IPS DF 4.7 (cell line): ENCODE data around the gene CUX1.

Experiments
- DNase-seq: peaks from one replicate; pipeline ENCODE4 v3.0.0-alpha.2; 2013; ENCODE audit warnings: low spot score; ENCODE audit errors: extremely low read depth

The CUX1 gene

DNA sequence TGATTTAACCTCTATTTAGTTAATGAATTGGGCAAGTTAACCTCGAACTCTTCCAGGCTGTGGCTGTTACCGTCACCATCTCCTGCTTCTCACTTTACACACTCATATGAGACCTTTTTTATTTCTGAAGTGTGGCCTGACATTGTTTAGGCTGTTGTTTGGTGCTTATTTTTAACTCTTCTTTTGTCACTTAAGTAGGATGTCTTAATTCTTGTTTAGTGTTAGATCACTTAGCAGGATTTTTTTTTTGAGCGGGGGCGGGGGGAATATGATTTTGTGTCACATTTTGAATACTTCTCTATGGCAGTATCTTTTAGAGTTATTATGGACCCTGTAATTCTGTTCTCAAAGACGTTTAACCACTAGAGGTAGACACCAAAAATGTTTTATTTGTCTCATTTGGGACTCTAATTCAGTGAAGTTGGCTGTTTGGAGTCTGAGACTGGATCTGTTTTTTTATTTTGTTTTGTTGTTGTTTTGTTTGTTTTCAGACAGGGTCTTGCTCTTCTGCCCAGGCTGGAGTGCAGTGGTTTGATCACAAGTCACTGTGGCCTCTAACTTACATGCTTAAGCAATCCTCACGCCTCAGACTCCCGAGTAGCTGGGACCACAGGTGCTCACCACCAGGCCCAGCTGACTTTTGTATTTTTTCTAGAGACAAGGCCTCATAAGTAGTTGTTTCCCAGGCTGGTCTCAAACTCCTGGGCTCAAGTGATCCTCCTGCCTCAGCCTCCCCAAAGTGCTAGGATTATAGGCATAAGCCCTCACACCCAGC, 73.5 kb downstream of the CUX1 start:
- no peak for DNase-seq

DNA sequence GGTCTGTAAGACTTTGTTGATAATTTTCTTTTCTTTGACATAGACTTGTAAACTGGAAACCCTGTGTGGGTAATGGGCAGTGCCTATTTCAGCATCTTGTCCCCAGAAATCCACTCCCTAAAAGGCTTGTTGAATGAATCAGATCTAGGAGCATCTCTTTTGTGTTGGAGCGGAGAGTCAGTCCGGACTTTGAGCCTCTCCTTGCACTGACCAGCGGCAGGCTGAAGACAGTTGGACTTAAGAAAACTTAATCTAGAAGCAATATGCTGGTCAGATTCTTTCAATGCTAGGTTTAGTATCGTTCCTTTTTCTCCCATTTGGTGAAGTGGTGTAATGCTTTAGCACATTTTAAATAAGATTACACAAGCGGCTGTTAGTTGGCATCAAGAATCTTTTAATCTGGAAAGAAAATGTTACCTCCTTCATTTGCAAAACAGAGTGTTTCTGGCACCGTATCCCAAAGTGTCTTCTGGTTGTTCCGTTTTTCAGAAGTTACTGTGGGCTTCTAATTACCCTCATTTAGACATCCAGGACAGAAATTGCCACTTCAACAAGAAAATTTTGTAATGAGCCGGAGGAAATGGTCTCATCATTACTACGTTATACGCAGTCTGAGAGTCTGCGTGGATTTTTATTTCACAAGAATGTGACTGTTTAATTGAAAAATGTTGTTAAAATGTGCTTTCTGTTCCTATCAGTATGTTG, 74.7 kb downstream of the CUX1 start:
- no peak for DNase-seq

DNA sequence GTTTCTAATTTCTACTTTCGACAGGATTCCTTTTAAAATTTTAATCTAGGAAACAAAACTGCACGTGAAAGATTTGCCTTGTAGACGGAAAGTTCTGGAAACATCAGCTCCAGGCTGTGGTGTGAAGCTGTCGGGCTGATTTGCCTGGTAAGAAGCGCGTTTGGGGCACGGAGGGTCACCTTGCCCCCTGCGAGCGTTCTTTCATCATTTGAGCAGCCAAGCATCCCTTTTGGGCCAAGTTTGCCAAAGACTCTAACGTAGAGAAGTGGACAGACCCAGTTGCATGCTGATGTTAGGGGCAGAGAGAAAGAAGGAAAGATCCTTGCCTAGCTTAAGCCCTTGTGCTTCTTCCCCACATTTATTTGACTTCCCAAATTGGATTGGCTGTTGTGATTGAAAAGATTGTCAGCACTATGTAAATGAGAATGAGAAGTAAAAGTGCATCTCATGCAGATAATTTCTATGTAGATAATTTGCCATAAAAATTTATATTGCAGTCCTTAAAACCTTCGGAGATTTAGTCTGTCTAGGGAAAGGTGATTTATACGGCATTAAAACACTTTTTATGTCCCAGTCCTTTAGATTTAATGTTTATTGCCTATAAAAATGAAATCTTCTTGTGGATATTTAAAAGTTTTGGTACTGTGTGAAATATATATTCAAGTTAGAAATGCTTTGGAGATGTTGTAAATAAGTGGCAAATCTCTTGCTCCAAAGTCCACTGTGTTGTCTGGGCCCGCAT, 76.1 kb downstream of the CUX1 start:
- DNase-seq, result no peak

DNA sequence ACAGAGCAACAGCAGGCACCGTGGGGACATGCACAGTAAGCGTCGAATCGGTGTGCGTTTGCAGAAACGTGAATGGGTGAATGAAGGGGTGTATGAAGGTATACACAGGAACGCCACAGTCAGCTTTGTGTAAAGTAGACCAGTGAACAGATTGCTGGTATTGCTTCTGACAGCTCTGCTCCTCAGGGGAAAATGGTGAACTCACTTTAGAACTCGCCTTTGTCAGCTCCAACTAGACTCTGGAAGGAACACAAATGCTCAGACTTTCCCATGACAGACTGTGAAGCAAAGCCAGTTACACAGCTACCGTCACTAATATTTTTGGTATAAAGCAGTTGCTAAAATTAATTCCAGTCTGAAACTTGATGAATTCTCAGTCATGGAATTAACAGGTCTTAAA, 78.9 kb downstream of the CUX1 start:
- no peak for DNase-seq

DNA sequence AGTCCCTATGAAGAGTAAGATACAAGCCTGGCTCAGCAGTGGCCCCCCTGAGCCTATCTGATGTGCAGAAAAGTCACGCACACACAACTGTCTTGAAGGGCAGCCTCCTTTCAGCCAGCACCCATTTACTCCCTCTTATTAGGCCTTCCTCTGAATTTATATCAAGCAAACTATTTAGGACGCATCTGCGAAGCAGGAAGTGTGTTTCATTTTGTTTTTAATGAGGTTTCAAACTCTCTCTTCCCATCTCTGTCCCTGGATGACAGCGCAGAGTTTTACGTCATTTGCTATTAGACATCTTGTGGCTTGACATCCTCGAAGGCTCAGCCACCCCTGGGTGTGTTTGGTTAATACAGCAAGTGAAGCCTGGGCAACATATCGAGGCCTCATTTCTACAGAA, 79.5 kb downstream of the CUX1 start:
- no peak for DNase-seq

DNA sequence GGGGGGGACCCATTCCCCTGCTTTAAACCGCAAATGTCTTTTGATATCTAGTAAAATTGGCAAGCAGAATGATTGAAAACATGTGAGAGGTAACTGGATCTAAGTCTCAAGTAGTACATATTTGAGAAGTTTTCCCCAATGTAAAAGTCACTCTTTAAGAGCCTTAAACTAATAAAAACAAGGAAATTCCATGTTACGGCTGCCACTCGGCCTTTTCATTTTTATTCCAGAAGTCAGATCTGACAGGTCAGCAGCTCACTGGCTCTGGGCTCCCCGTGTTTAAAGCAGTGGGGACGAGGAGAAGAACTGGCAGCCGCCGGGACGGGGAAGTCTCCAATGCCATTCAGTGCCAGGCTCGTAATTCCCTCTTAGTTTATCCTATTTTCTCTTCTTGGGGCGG, 80.7 kb downstream of the CUX1 start:
- no peak for DNase-seq

DNA sequence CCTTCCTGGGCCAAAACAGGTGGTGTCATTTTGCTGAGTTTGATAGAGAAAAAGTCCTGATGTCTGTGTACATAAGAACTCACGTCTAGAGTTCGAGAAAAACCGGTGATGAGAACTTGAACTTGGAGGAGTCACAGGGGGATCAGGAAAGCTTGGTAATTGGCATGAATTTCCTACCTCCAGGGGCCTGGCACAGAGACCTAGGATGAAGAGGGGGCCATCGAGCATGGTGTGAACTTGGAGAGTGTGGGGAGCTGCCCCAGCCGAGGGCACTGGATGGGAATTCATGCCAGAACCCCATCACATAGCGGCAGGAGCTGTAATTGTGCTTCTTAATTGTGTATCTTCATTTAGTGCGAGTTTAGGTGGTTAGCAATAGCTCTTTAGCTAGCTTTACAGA, 82.2 kb downstream of the CUX1 start:
- no peak for DNase-seq

DNA sequence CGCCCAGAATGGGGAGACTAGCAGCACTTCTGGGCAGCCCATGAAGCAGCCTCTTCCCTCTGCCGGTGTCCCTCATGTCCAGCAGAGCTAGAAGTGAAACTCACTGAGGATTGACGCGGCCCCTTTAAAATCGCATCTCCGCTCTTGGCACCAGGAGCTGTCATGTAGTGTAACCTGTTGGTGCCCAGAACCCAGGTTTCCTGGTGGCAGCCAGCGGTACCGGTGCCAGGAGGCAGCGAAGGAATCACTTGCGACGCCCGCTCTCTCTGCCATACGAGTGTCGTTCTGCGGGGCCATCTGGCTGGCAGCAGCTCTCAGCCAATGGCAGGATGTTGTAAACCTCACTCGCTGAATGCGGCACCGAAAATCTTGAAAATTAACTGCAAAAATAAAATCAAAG, 82.7 kb downstream of the CUX1 start:
- DNase-seq, result no peak

DNA sequence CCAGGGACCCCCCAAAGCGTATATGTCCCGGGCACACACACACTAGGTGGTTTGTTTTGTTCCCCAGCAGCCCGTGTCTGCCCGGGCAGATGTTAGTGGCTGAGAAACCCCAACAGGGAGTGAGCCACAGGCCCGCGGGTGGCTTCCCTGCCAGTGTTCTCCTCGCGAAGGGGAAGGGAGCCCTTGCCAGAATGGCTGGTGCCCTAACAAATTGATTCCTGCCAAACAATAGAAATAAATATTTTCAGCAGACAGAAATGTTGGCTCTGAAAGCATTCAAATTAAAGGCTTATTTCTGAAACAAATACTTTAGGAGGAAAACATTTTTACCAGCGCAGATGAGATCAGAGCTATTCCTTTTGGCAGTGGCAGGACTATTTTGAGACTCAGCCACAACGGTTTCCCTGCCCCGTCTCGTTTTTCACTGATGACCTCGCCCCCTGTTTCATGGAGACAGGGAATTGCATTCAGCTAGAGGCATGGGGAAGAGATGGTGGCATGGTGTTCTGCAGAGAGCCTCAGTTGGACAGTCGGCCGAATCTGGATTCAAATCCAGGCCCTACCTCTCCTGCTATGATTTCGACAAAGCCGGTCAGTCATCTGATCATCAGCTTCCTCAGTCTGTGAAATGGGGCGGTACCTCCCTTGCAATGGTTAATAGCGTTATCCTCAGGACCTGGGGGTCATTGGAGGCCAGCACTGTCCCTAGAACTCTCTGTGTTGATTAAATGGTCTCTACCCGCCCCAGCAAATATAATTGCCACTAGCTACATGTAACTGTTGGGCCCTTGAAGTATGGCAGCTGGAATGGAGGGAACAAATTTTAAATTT, 84.5 kb downstream of the CUX1 start:
- DNase-seq, result no peak

DNA sequence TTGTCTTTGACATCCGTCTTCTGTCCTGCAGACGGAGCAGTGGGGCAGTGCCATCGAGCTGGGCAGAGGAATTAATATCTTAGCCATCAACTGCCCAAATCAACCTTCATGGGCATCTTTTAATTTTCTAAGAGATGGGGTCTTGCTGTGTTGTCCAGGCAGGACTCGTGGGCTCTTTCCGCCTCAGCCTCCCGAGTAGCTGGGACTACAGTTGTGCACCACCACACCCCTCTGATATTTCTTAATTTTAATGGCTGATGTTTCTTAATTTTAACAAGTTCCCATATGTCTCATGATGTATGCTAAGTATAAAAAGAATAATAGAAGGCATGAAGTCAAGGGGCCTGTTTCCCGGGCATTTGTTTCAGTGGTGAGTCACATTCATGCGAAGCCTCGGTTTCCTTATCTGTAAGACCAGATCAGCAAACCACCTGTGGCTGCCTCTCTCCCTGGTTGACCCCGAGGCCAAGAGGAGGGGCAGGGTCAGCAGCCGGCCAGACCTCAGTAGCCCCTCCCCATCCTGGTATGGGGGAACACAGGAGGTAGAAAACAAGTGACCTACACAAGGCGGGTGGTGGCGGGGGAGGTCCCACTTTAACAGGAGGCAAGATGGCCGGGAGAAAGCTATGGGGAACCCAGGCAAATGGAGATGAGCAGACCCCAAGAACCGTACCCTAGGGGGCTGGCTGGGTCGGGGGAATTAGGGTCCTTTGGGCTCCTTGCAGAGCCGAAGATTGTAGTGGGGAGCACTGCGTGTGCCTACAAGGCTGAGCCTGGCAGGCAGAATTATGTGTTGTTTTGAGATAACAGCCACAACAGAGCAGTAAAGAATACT, 85.5 kb downstream of the CUX1 start:
- DNase-seq, result no peak

DNA sequence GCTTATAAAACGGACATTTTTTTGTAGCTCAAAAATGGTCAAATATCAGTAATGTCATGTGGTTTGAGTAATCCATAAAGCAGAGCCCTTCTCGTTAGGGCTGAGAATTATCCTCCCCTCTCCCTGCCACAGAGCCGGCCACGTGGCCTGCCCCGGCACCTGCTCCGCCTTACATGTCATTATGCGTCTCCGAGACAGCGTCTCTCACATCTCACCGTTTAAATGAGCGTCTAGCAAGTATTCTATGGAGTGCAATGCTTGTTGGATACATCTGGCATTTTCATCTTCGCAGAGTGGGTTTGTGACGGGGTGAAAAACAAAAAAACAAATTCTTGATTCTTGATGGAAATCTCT, 86.1 kb downstream of the CUX1 start:
- no peak for DNase-seq

DNA sequence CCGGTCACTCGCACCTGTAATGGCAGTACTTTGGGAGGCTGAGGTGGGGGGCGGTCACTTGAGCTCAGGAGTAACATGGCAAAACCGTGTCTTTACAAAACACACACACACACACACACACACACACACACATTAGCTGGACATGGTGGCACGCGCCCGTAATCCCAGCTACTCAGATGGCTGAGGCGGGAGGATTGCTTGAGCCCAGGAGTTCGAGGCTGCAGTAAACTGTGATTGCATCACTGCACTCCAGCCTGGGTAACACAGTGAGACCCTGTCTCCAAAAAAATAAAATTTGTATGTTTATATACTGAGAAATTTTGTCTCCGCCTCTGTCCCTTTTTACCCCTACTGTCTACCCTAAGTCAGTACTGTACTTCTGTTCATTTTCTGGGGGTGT, 86.6 kb downstream of the CUX1 start:
- no peak for DNase-seq

DNA sequence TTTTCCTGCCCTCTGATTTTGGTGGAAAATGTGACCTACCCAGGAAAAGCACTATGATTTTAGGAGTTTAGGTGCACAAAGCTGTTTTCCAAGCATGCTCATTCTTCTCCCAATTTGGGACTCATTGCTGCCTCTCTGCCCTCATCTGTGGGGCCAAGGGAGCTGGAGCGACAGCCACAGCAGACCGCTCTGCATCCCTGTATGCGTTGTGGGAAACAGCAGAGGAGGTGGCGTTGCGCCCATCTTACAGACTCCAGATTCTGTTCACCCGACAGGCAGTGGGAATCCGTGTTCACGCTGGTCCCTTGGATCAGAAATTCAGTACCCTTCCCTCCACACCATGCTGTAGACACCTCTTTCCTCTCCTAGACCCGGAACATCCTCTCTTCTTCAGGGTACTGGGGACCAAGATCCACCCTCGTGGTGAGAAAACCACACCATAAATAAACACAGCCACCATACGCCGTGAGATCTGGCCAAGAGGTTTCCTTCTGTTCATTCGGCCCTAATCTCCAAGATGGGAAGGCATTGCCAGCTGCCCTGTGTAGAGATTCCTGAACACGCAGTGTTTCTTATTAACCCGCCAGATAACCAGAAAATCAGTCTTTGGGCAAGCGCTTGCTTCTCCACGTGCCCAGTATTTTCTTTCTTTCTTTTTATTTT, 87.9 kb downstream of the CUX1 start:
- no peak for DNase-seq

DNA sequence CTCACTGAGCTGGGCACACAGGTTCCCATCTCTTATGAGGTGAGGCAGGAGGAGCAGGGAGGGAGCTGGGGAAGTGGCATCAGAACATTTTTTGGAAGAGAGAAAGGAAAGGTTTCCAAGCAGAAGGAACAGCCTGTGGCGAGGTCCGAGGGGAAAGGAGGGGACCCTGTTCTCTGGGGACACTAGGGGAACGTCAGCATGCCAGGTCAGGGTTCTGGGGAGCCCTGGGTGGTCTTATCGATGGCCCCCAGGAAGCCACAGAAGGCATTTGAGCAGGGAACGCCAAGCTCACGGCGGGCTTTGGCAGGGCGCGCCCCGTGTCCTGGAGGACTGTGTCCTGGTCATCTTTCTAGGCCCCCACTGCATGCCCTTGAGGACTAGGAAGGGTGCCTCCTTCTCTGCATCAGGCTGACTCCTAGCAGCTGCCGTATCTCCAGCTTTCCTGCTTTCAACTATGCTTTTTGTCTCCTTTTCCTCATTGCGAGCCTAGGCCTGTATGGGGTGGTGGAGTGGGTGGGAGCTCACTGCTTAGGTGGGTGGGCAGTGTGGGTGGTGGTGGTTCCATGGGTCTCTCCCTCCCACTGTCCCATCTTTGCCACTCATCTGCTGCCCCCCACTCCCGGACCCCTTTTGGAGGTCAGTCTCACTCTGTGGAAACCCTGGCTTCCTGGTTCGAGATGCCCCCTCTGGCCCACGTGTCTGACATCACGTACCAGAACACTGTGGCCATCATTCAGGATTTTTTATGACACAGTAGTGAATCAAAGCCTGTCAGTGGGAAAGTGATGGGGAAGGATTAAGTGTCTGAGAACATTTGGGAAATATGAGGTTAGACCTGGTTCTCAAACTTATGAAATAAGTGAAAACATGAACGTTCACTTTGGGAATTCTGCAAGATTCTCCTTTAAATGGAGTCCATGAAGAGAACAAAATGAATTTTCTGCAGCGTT, 89.1 kb downstream of the CUX1 start:
- no peak for DNase-seq

DNA sequence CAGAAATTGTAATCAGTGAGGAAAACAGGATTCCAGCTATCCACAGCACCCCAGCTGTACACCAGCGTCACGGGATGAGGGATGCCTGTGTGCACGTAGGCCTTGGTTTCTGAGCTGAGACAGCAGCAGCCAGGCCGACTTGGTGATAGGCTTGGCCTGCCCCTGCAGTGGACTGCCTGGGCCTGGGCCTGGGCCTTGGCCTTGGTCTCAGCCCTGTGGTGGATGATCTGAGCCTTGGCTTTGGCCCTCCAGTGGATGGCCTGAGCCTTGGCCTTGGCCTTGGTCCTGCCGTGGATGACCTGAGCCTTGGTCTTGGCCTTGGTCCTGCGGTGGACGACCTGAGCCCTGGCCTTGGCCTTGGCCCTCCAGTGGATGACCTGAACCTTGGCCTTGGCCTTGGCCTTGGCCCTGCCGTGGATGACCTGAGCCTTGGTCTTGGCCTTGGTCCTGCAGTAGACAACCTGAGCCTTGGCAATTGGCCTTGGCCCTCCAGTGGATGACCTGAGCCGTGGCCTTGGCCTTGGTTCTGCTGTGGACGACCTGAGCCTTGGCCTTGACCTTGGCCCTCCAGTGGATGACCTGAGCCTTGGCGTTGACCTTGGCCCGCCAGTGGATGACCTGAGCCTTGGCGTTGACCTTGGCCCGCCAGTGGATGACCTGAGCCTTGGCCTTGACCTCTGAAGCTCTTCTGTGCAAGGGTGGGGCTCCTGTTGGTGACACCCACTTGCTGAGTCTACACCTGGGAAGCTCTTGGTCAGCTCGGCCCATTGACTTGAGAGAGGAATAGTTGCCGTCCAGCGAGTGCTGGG, 93.8 kb downstream of the CUX1 start:
- DNase-seq, result no peak

DNA sequence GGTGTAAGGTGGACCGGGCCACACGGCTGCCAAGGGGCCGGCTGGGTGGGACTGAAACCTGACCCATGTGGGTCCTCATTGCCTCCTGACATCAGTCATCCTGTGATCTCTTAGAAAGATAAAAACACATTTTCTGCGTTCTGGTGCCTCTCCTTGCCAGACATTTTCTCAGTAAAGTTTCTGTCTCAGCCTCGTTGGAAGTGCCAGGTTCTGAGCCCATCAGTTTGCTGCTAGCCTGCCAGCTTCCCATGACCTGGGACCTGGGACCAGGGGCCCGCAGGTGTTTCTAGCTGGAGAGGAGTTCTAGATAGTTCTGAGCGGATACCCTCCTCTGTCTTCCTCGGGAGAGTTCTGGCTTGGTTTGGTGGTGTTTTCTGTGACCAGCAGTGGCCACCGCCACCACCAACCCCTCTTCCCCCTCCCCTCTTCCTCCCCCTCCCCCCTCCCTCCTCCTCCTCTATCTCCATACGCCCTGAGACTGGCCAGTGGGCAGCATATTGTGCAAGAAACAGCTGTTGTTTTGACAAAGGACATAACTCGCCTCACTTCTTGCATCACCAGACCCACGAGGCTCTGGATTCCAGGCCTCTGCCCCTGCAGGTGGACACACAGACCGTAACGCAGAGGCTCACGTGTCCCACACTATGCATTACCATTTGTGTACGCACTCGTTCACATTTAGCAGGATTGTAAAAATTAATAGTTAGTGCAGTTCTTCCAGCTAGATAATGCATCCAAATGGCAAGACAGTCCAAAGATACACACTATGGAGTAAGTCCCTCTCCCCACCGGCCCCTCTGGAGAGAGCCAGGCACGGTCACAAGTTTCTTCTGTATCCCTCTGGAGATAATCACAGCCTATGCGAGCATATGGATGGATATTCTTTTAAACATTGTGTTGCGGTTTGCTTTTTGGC, 94.6 kb downstream of the CUX1 start:
- DNase-seq, result no peak

DNA sequence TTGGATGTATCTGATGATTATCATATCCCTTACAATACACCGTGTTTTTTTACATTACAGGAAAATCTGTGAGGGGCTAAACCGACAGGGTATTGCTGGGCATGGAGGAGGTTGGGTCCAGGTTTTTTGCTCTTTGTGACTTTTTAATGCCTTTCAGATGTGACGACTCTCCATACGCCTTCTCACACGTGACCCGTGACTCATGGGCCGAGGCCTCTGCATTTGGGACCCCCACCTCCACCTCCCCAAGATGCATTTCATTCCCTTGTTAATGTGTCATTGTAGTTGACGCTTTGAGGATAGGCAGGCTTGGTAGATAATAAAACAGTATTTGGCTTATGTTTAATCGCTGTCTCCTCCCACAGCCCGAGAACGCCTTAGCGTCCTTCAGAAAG, 95.3 kb downstream of the CUX1 start:
- no peak for DNase-seq
